Measurements from ENCODE around the gene LRRC14B. TPM values are rescaled to one million over a fixed set of nuclear protein-coding genes. Genes with fewer than 3 reads are reported as not detected.
"Not testable (repeated sequence)": the region's sequence is repeated elsewhere in the genome, so short reads cannot be mapped to it uniquely, and the experiment has no call there.

Gene LRRC14B
- total RNA-seq, 3 donors from 2014 or later: 0.33 to 0.44 TPM; not detected in 1

DNA sequence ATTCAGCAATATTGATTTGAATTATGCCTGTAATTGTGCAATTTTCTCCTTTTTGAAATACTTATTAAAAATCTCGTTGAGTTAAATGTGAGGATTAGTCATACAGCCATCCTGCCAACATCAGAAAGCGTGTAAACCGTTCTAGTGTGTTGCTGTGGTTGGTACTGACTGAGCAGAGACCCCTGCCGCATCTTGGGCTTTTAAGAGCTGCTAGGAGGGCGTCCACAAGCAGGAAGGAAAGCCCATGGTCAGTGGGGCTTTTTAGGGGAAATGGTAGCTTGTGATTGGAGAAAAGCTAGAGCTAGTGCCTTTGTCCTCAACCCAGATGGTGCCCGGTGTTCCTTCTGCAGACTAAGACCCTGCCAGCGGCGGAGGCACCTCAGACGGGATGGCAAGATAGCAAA is 28.2 kb downstream of the LRRC14B start:
- H3K9me3 ChIP-seq: no peaks in the 10 kb centered on the region
- peak overlapping the region; percentile 8 to 86 for H3K27ac ChIP-seq
- no peaks in the 10 kb centered on the region for H3K4me1 ChIP-seq
- DNase-seq (ENCODE audit: low spot score in 2 of 2): no peak
- peak overlapping the region; percentile 80 to 99 (median 97) for H3K4me3 ChIP-seq
- no peaks in the 10 kb centered on the region for H3K27me3 ChIP-seq
- TF ChIP-seq POLR2A (IDR thresholded peaks at IDR 0.05): no peak
- TF ChIP-seq, protein P1, sequence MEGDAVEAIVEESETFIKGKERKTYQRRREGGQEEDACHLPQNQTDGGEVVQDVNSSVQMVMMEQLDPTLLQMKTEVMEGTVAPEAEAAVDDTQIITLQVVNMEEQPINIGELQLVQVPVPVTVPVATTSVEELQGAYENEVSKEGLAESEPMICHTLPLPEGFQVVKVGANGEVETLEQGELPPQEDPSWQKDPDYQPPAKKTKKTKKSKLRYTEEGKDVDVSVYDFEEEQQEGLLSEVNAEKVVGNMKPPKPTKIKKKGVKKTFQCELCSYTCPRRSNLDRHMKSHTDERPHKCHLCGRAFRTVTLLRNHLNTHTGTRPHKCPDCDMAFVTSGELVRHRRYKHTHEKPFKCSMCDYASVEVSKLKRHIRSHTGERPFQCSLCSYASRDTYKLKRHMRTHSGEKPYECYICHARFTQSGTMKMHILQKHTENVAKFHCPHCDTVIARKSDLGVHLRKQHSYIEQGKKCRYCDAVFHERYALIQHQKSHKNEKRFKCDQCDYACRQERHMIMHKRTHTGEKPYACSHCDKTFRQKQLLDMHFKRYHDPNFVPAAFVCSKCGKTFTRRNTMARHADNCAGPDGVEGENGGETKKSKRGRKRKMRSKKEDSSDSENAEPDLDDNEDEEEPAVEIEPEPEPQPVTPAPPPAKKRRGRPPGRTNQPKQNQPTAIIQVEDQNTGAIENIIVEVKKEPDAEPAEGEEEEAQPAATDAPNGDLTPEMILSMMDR (IDR thresholded peaks at IDR 0.05): no peak
- no peak for TF ChIP-seq POLR2AphosphoS5 (IDR thresholded peaks at IDR 0.05)
- H3K36me3 ChIP-seq: no peaks in the 10 kb centered on the region
- intact Hi-C loops (cut with DNase I; ENCODE audit: low total_unique reads): no loop called here

- intact Hi-C loops (cut with DNase I; ENCODE audit: low total_unique reads): no loop called here
- no peaks in the 10 kb centered on the region for H3K36me3 ChIP-seq
Observed at GRCh38 chr5:219991-220390, 28.7 kb downstream of the LRRC14B start.

GRCh38 chr5:222951-223715 is 31.8 kb downstream of the LRRC14B start:
- H3K27me3 ChIP-seq; H3K9me3 ChIP-seq; H3K27ac ChIP-seq; DNase-seq (ENCODE audit: low spot score in 2 of 2); H3K4me1 ChIP-seq; intact Hi-C loops (cut with DNase I; ENCODE audit: low total_unique reads); H3K36me3 ChIP-seq; H3K4me3 ChIP-seq: not testable (repeated sequence)

More at GRCh38 chr5:219991-220390, 28.7 kb downstream of the LRRC14B start:
- no peaks in the 10 kb centered on the region for H3K27me3 ChIP-seq
- DNase-seq (ENCODE audit: low spot score in 2 of 2): no peak
- H3K27ac ChIP-seq: peak overlapping the region; percentile 8 to 33
- peak overlapping the region; percentile 80 to 99 (median 97) for H3K4me3 ChIP-seq
- H3K9me3 ChIP-seq: no peaks in the 10 kb centered on the region
- TF ChIP-seq POLR2A (IDR thresholded peaks at IDR 0.05) (no peak), POLR2AphosphoS5 (IDR thresholded peaks at IDR 0.05) (no peak)
- TF ChIP-seq, protein P1 (IDR thresholded peaks at IDR 0.05): no peak
- H3K4me1 ChIP-seq: no peaks in the 10 kb centered on the region

DNA sequence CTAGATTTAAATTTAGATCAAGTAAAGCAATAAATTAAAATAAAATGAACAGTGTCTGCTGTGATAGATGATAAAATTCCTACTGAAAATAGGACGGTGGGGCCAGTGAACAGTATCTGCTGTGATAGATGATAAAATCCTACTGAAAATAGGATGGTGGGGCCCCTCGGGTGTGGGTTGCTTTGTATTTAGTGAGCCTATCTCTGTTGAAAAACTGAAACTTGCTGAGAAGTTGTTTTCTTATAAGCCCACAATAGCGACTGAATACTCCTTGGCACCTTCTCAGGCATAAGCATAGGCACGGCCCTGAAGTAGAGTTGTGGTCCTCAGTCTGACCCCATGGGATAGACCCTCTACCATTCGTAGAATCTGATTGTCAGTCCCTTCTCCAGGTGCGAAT is 32.5 kb downstream of the LRRC14B start:
- Histone ChIP-seq H3K27me3 (no peaks in the 10 kb centered on the region), H3K36me3 (no peaks in the 10 kb centered on the region), H3K4me3 (no peak overlapping the region), H3K4me1 (no peaks in the 10 kb centered on the region), H3K9me3 (no peaks in the 10 kb centered on the region), H3K27ac (no peak overlapping the region)
- DNase-seq (ENCODE audit: low spot score in 2 of 2): no peak
- TF ChIP-seq POLR2A (IDR thresholded peaks at IDR 0.05) (no peak), POLR2AphosphoS5 (IDR thresholded peaks at IDR 0.05) (no peak)
- TF ChIP-seq, protein P1 (IDR thresholded peaks at IDR 0.05): no peak
- intact Hi-C loops (cut with DNase I; ENCODE audit: low total_unique reads): no loop called here

DNA sequence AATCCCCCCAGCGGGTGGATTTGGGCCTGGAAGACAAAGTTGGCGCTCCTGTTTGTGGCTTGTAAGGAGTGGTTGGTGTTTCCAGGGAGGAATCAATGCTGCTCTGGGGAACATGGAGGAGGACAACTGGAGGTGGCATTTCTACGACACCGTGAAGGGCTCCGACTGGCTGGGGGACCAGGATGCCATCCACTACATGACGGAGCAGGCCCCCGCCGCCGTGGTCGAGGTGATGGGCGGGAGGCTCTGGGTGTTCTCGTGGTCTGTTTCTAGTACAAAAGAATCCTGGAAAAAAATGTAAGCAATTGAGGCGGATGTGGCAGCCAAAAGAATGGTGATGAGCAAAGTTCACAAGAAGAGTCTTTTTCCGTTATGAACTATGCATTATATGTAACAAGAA is 34.0 kb downstream of the LRRC14B start:
- no peak for DNase-seq (ENCODE audit: low spot score in 2 of 2)
- H3K27me3 ChIP-seq: no peaks in the 10 kb centered on the region
- H3K4me3 ChIP-seq: no peak overlapping the region
- no peaks in the 10 kb centered on the region for H3K36me3 ChIP-seq
- H3K4me1 ChIP-seq: no peaks in the 10 kb centered on the region
- H3K27ac ChIP-seq: no peak overlapping the region
- intact Hi-C loops (cut with DNase I; ENCODE audit: low total_unique reads): no loop called here
- no peaks in the 10 kb centered on the region for H3K9me3 ChIP-seq
- no peak for TF ChIP-seq POLR2A (IDR thresholded peaks at IDR 0.05)
- no peak for TF ChIP-seq POLR2AphosphoS5 (IDR thresholded peaks at IDR 0.05)
- TF ChIP-seq, protein P1 (IDR thresholded peaks at IDR 0.05): no peak

DNA sequence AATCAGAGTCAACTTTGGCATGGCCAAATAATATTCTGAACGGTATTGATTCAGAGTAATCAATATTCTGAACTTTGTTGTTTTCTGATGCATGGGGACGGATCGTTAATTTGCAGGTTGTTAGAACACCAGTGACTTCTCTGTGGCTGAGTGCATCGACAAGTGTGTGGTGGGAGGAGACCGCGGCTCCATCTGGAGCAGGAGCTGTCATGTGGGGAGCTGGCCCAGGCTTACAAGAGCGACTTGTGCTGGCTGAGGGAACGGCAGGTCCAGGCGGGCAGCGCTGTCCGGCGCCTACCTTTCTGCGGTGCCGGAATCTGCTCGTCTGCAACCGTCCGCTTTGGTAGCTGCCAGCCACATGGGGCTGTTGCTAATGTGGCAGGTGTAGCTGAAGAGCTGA is 36.1 kb downstream of the LRRC14B start:
- H3K27ac ChIP-seq; DNase-seq (ENCODE audit: low spot score in 2 of 2); H3K27me3 ChIP-seq; H3K4me3 ChIP-seq; H3K4me1 ChIP-seq; H3K36me3 ChIP-seq; intact Hi-C loops (cut with DNase I; ENCODE audit: low total_unique reads); H3K9me3 ChIP-seq: not testable (repeated sequence)

Measured in breast epithelium (tissue), 4 donors.